CD14-positive monocyte (primary cell): Measurements from ENCODE around the gene ARID3A. TPM values are rescaled to one million over a fixed set of nuclear protein-coding genes. Genes with fewer than 3 reads are reported as not detected.
A peak's percentile ranks its signal among the peaks of the same experiment; 100 is the strongest.

Source experiments
- DNase-seq, 3 donors: peaks; one replicate each; pipeline ENCODE4 v3.0.0-alpha.2; 2011 to 2022
- H2AFZ ChIP-seq: 2 replicates; pipeline ENCODE4 v1.6.0; 2012; ENCODE audit warnings: mild to moderate bottlenecking, low read depth, low read length, inconsistent platforms; ENCODE audit not compliant: insufficient read depth, poor library complexity, severe bottlenecking
- H3K27ac ChIP-seq, 2 donors: 1 replicate in 1 of 2; 2 replicates in 1 of 2; pipeline ENCODE4 v1.5.1; 2012 to 2013; ENCODE audit warnings: low read length in 2 of 2, control low read depth in 1 of 2, inconsistent platforms in 1 of 2, low read depth in 1 of 2, mild to moderate bottlenecking in 1 of 2
- H3K27me3 ChIP-seq, 2 donors: one replicate each; pipeline versions ENCODE4 v1.6.0 to v1.6.1; 2011 to 2013; ENCODE audit warnings: low read length in 2 of 2; ENCODE audit not compliant: control insufficient read depth in 2 of 2, insufficient read depth in 2 of 2
- H3K36me3 ChIP-seq, 2 donors: replicated peaks in 1 of 2; 1 replicate in 1 of 2; 2 replicates in 1 of 2; pipeline versions ENCODE4 v1.5.1 to v1.6.1; 2012 to 2013; ENCODE audit warnings: low read length in 2 of 2, control low read depth in 1 of 2, inconsistent platforms in 1 of 2, mild to moderate bottlenecking in 1 of 2; ENCODE audit not compliant: insufficient read depth in 2 of 2, control insufficient read depth in 1 of 2
- H3K4me1 ChIP-seq, 2 donors: 1 replicate in 1 of 2; 2 replicates in 1 of 2; pipeline versions ENCODE4 v1.5.1 to v1.6.1; 2012 to 2013; ENCODE audit warnings: low read length in 2 of 2, control low read depth in 1 of 2, inconsistent platforms in 1 of 2, mild to moderate bottlenecking in 1 of 2, moderate library complexity in 1 of 2; ENCODE audit not compliant: insufficient read depth in 2 of 2, control insufficient read depth in 1 of 2
- H3K4me2 ChIP-seq: replicated peaks from 2 replicates; pipeline ENCODE3; 2012; ENCODE audit warnings: low read length, moderate library complexity, mild to moderate bottlenecking; ENCODE audit not compliant: poor library complexity, severe bottlenecking; ENCODE audit errors: extremely low read depth
- H3K4me3 ChIP-seq, 3 experiments: fragments of 200-600 bp in 1 of 3; sonication (generic) in 1 of 3; replicated peaks in 1 of 3; 1 replicate in 2 of 3; 2 replicates in 1 of 3; pipeline ENCODE4 v1.5.1; 2011 to 2013; ENCODE audit warnings: low read length in 3 of 3, mild to moderate bottlenecking in 3 of 3, control low read depth in 2 of 3, low read depth in 2 of 3, inconsistent platforms in 1 of 3, moderate library complexity in 1 of 3
- H3K79me2 ChIP-seq: 2 replicates; pipeline ENCODE4 v1.6.0; 2012; ENCODE audit warnings: mild to moderate bottlenecking, control low read depth, inconsistent platforms, low read length, moderate library complexity; ENCODE audit not compliant: insufficient read depth
- H3K9ac ChIP-seq: 2 replicates; pipeline ENCODE4 v1.6.0; 2017; ENCODE audit warnings: low read length, mild to moderate bottlenecking; ENCODE audit not compliant: insufficient read depth, poor library complexity, severe bottlenecking
- H3K9me3 ChIP-seq, 2 donors: replicated peaks in 1 of 2; 1 replicate in 1 of 2; 2 replicates in 1 of 2; pipeline versions ENCODE4 v1.5.1 to v1.6.1; 2012 to 2013; ENCODE audit warnings: low read length in 2 of 2, control low read depth in 1 of 2; ENCODE audit not compliant: control insufficient read depth in 1 of 2, insufficient read depth in 1 of 2
- H4K20me1 ChIP-seq: 2 replicates; pipeline ENCODE4 v1.6.0; 2012; ENCODE audit warnings: mild to moderate bottlenecking, low read length, control low read depth, moderate library complexity; ENCODE audit not compliant: insufficient read depth
- H3K27ac Mint-ChIP-seq, 7 donors: one replicate each; pipeline ENCODE4 v1.8.0; 2020; ENCODE audit warnings: mild to moderate bottlenecking in 7 of 7, mixed read lengths in 7 of 7, moderate library complexity in 6 of 7, inconsistent platforms in 2 of 7
- H3K27me3 Mint-ChIP-seq, 3 donors: one replicate each; pipeline ENCODE4 v1.8.0; 2021 to 2022; ENCODE audit warnings: low read depth in 3 of 3, mild to moderate bottlenecking in 3 of 3, mixed read lengths in 3 of 3, moderate library complexity in 3 of 3, inconsistent platforms in 1 of 3
- H3K36me3 Mint-ChIP-seq, 2 donors: one replicate each; pipeline ENCODE4 v1.8.0; 2020; ENCODE audit warnings: mixed read lengths in 2 of 2, inconsistent platforms in 1 of 2, mild to moderate bottlenecking in 1 of 2
- H3K4me1 Mint-ChIP-seq: one replicate; pipeline ENCODE4 v1.8.0; 2020; ENCODE audit warnings: mild to moderate bottlenecking, mixed read lengths
- H3K4me3 Mint-ChIP-seq, 2 donors: one replicate each; pipeline ENCODE4 v1.8.0; 2020; ENCODE audit warnings: mild to moderate bottlenecking in 2 of 2, mixed read lengths in 2 of 2, moderate library complexity in 1 of 2
- H3K9me3 Mint-ChIP-seq, 7 donors: one replicate each; pipeline ENCODE4 v1.8.0; 2020 to 2022; ENCODE audit warnings: mixed read lengths in 7 of 7, mild to moderate bottlenecking in 6 of 7, moderate library complexity in 6 of 7, inconsistent platforms in 2 of 7
- WGBS: methylation state at CpG from one replicate; pipeline ENCODE4 v1.1.5; 2013; ENCODE audit warnings: missing lambda C conversion rate; ENCODE audit not compliant: insufficient coverage; 5-methylcytosine and 5-hydroxymethylcytosine counted together
- intact Hi-C, 2 donors: fragments of 100-400 bp; cut with micrococcal nuclease; formaldehyde crosslinking; loops; one replicate each; pipeline versions ENCODE4 v1.15.0 to v1.15.1; 2023
- polyA plus RNA-seq, 3 donors: library from polyadenylated mRNA; depleted of rRNA in 1 of 3; unstranded in 2 of 3; stranded (reverse) in 1 of 3; fragments of 300-500 nt in 2 of 3; fragments of >200 nt in 1 of 3; fragmentation: Illumina TruSeq in 2 of 3; gene quantifications; 1 replicate in 2 of 3; 2 replicates in 1 of 3; pipeline ENCODE4 v1.2.3, GENCODE V29; 2012 to 2021
- TF ChIP-seq, protein P1 (sequence below): fragments of 200-600 bp; IDR thresholded peaks from one replicate; pipeline ENCODE4 v1.8.0; 2022; ENCODE audit warnings: antibody characterized with exemption, mild to moderate bottlenecking

Gene ARID3A
- polyA plus RNA-seq, 3 donors = 2.1 to 41.6 (median 3.2) TPM

DNA sequence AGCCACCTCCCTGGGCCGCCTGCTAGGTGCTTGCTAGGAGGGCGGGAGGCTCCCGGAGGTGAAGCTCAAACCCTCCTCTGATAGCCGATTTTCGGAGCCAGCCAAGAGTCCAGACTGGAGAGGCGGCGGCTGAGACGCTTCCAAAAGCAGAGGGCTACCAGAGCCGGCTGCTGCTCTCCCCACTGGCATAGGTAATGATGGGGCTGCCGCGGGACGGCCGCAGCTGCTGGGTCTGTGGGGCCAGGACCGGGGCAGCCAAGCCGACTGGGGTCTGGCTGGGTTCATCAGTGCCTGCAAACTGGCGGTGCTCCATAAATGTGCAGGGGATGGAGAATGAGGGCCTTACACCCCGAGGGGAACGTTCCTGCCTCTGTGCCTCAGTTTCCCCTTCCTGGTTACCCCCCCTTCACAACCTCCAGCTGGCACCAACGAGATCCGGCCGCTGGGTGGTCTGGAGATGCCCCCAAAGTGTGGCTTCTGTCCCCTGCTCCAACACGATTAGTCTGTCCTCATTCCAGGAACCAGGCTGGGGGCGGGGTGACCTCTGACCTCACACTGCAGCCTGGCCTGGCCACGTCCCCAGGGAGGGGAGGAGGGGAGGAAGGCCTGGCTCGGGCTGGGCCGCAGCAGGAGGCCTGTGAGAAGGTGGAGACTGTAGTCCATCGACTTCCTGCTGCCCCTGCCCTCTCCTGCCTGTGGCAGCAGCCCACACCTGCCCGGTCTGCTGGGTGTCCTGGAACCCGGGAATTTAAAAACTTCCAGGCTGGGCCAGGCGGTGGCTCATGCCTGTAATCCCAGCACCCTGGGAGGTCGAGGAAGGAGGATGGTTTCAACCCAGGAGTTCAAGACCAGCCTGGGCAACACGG is 54.5 kb downstream of the ARID3A start:
- peak overlapping the region in 1 of 7 donors; percentile 40 for H3K27ac Mint-ChIP-seq
- H3K4me3 Mint-ChIP-seq = no peak overlapping the region
- peaks cover 14% of the 10 kb centered on the region for H3K4me1 Mint-ChIP-seq
- intact Hi-C loops = loop anchor here (5.0 to 10.0 kb wide), 3 partner anchors 118 to 208 kb away; no protein-coding TSS in a partner anchor
- H3K9me3 ChIP-seq = no peaks in the 10 kb centered on the region
- H3K4me3 ChIP-seq = no peak overlapping the region
- no peak for DNase-seq
- TF ChIP-seq, protein P1, sequence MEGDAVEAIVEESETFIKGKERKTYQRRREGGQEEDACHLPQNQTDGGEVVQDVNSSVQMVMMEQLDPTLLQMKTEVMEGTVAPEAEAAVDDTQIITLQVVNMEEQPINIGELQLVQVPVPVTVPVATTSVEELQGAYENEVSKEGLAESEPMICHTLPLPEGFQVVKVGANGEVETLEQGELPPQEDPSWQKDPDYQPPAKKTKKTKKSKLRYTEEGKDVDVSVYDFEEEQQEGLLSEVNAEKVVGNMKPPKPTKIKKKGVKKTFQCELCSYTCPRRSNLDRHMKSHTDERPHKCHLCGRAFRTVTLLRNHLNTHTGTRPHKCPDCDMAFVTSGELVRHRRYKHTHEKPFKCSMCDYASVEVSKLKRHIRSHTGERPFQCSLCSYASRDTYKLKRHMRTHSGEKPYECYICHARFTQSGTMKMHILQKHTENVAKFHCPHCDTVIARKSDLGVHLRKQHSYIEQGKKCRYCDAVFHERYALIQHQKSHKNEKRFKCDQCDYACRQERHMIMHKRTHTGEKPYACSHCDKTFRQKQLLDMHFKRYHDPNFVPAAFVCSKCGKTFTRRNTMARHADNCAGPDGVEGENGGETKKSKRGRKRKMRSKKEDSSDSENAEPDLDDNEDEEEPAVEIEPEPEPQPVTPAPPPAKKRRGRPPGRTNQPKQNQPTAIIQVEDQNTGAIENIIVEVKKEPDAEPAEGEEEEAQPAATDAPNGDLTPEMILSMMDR = no peak
- 74% methylated on average over 26 of the region's 32 CpGs for WGBS
- peaks cover 9% of the 10 kb centered on the region for H3K79me2 ChIP-seq
- peaks cover 18 to 27% of the 10 kb centered on the region in 2 donors for H3K4me1 ChIP-seq
- no peak overlapping the region for H3K9ac ChIP-seq
- peaks cover 19% of the 10 kb centered on the region for H4K20me1 ChIP-seq
- H3K27me3 ChIP-seq = no peaks in the 10 kb centered on the region
- H2AFZ ChIP-seq = no peak overlapping the region
- H3K36me3 ChIP-seq = no peaks in the 10 kb centered on the region
- H3K4me2 ChIP-seq = no peak overlapping the region
- H3K36me3 Mint-ChIP-seq = peaks cover 2 to 3% of the 10 kb centered on the region in 2 donors
- peaks cover 0 to 4% (median 1%) of the 10 kb centered on the region in 3 donors for H3K27me3 Mint-ChIP-seq
- H3K9me3 Mint-ChIP-seq = no peaks in the 10 kb centered on the region
- H3K27ac ChIP-seq = no peak overlapping the region

DNA sequence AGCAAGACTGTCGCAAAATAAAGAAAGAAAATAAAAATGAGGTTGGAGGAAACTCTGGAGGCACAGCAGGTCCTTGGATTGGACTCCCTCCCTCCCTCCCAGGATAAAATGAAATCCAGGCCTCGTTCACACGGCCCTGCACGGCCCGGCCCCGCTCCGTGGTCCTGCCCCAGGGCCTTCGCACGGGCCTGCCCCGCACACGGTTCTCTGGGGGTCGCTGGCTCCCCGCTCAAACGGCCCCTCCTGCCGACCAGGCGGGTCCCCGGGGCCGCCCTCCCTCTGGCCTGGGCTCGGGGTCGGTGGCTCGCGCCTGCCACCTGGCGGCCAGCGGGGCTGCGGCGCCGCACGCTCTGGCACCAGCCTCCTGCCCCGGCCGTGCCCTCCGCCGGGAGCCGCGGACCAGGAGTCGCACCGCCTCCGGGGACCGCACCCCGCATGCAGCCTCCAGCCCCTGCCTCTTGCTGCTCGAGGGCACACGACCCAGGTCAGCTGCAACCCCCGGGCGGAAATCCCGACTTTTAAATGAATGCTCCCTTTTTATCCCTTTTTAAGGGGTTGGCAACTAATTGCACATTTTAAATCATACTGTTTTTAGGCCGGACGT is 56.8 kb downstream of the ARID3A start:
- H3K27me3 ChIP-seq = no peaks in the 10 kb centered on the region
- peaks cover 12% of the 10 kb centered on the region for H3K79me2 ChIP-seq
- Mint-ChIP-seq H3K27me3 (peaks cover 0 to 4% (median 1%) of the 10 kb centered on the region in 3 donors), H3K27ac (no peak overlapping the region), H3K4me1 (peaks cover 17% of the 10 kb centered on the region), H3K4me3 (peak overlapping the region; percentile 7 to 48), H3K36me3 (peaks cover 9 to 15% of the 10 kb centered on the region in 2 donors), H3K9me3 (no peaks in the 10 kb centered on the region)
- H3K9ac ChIP-seq = no peak overlapping the region
- WGBS = under 1% methylated on average over 42 of the region's 46 CpGs
- no peaks in the 10 kb centered on the region for H4K20me1 ChIP-seq
- H3K4me3 ChIP-seq = peak overlapping the region in 1 of 3 experiments; percentile 53
- no peak overlapping the region for H3K27ac ChIP-seq
- TF ChIP-seq, protein P1 = peak; percentile 93
- H3K4me2 ChIP-seq = peak overlapping the region; percentile 78
- no peaks in the 10 kb centered on the region for H3K9me3 ChIP-seq
- peak overlapping the region; percentile 50 for H2AFZ ChIP-seq
- intact Hi-C loops = loop anchor here (1.0 to 10.0 kb wide), 6 partner anchors 60 to 210 kb away; no protein-coding TSS in a partner anchor
- peaks cover 0 to 13% of the 10 kb centered on the region in 2 donors for H3K36me3 ChIP-seq
- peaks cover 18 to 28% of the 10 kb centered on the region in 2 donors for H3K4me1 ChIP-seq
- peak; percentile 43 to 67 (median 57) for DNase-seq
